ENCODE measurements around the gene DCAKD.
"Not testable (repeated sequence)": the region's sequence is repeated elsewhere in the genome, so short reads cannot be mapped to it uniquely, and the experiment has no call there.

Gene DCAKD

DNA sequence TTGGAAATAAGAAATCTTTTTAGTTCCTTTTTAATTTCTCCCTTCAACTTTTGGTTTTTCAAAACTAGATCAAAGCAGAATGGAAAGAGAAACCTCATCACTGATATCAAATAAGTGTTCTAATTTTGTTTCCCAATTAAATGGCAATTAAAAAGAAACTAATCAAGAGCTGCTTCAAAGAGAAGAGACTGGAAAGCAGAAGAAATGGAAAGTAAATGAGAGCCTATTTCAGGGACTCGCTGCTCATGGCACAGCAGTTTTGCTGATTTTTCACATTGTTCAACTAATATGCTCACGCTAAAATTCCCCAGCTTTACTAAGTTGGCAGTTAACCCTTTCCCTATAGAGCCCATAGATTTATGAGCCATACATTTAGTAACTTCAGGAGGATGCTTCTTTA, 16.2 kb upstream of the DCAKD start:
- Histone ChIP-seq H3K27ac (ENCODE audit: low read length) (no peak overlapping the region), H3K27me3 (ENCODE audit: control insufficient read depth, insufficient read depth, low read length) (no peaks in the 10 kb centered on the region), H3K9me3 (ENCODE audit: control insufficient read depth, insufficient read depth, low read length) (no peaks in the 10 kb centered on the region), H3K4me1 (ENCODE audit: control insufficient read depth, insufficient read depth, low read length) (no peaks in the 10 kb centered on the region), H3K4me3 (ENCODE audit: low read length) (no peak overlapping the region), H3K36me3 (ENCODE audit: control insufficient read depth, insufficient read depth, low read length) (no peaks in the 10 kb centered on the region)
- no CpG with 5 or more reads among the region's 2 CpGs for WGBS (ENCODE audit: insufficient coverage, insufficient read length)
- no peak for DNase-seq (ENCODE audit: low read depth, low spot score)

GRCh38 chr17:45063198-45063597, 11.8 kb upstream of the DCAKD start:
- WGBS (ENCODE audit: insufficient coverage, insufficient read length): no CpG with 5 or more reads among the region's 1 CpG

GRCh38 chr17:45061606-45062205, 10.3 kb upstream of the DCAKD start:
- WGBS (ENCODE audit: insufficient coverage, insufficient read length): no CpG with 5 or more reads among the region's 15 CpGs
- H3K36me3 ChIP-seq (ENCODE audit: control insufficient read depth, insufficient read depth, low read length): no peaks in the 10 kb centered on the region

More at GRCh38 chr17:45063198-45063597, 11.8 kb upstream of the DCAKD start:
- Histone ChIP-seq H3K36me3 (ENCODE audit: control insufficient read depth, insufficient read depth, low read length) (no peaks in the 10 kb centered on the region), H3K27me3 (ENCODE audit: control insufficient read depth, insufficient read depth, low read length) (no peaks in the 10 kb centered on the region), H3K4me3 (ENCODE audit: low read length) (no peak overlapping the region), H3K9me3 (ENCODE audit: control insufficient read depth, insufficient read depth, low read length) (no peaks in the 10 kb centered on the region), H3K4me1 (ENCODE audit: control insufficient read depth, insufficient read depth, low read length) (no peaks in the 10 kb centered on the region), H3K27ac (ENCODE audit: low read length) (no peak overlapping the region)
- no peak for DNase-seq (ENCODE audit: low read depth, low spot score)

GRCh38 chr17:45060797-45061605, 9.6 kb upstream of the DCAKD start, which contains the start of gene NMT1:
Gene NMT1, plus strand, starts transcription at chr17:45061317. Its CDS starts 13 bp downstream, at chr17:45061330.
- Histone ChIP-seq H3K27me3 (ENCODE audit: control insufficient read depth, insufficient read depth, low read length) (no peaks in the 10 kb centered on the region), H3K4me1 (ENCODE audit: control insufficient read depth, insufficient read depth, low read length) (no peaks in the 10 kb centered on the region), H3K9me3 (ENCODE audit: control insufficient read depth, insufficient read depth, low read length) (no peaks in the 10 kb centered on the region), H3K4me3 (ENCODE audit: low read length) (peak within 1 kb of the TSS; percentile 70), H3K27ac (ENCODE audit: low read length) (no peak within 1 kb of the TSS), H3K36me3 (ENCODE audit: control insufficient read depth, insufficient read depth, low read length) (no peaks in the 10 kb centered on the region)
- DNase-seq (ENCODE audit: low read depth, low spot score): peak; percentile 100
- WGBS (ENCODE audit: insufficient coverage, insufficient read length): no CpG with 5 or more reads among the region's 50 CpGs

More at GRCh38 chr17:45061606-45062205, 10.3 kb upstream of the DCAKD start:
- Histone ChIP-seq H3K27ac (ENCODE audit: low read length) (no peak overlapping the region), H3K9me3 (ENCODE audit: control insufficient read depth, insufficient read depth, low read length) (no peaks in the 10 kb centered on the region), H3K27me3 (ENCODE audit: control insufficient read depth, insufficient read depth, low read length) (no peaks in the 10 kb centered on the region), H3K4me3 (ENCODE audit: low read length) (peak overlapping the region; percentile 70; the same call in 1 of the 2 replicates), H3K4me1 (ENCODE audit: control insufficient read depth, insufficient read depth, low read length) (no peaks in the 10 kb centered on the region)
- DNase-seq (ENCODE audit: low read depth, low spot score): no peak

DNA sequence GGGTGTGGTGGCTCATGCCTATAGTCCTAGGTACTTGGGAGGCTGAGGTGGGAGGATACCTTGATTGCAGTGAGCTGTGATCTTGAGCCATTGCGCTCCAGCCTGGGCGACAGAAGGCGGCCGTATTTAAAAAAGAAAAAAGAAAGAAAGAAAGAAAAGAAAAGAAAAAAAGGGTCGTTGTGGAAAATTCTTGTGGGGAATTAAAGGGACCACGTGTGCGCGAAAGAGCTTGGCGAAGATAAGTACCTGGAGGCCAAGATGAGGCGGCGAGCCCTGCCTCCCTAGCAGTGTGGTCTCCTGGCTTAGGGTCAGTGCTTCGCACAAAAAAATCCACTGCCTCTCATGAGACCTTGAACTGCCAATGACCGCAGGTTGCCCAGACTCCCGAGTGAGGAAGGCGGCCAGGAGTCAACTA, 9.0 kb upstream of the DCAKD start:
- H3K27ac ChIP-seq (ENCODE audit: low read length): no peak overlapping the region
- no peaks in the 10 kb centered on the region for H3K36me3 ChIP-seq (ENCODE audit: control insufficient read depth, insufficient read depth, low read length)
- H3K27me3 ChIP-seq (ENCODE audit: control insufficient read depth, insufficient read depth, low read length): no peaks in the 10 kb centered on the region
- no peaks in the 10 kb centered on the region for H3K4me1 ChIP-seq (ENCODE audit: control insufficient read depth, insufficient read depth, low read length)
- no peaks in the 10 kb centered on the region for H3K9me3 ChIP-seq (ENCODE audit: control insufficient read depth, insufficient read depth, low read length)
- H3K4me3 ChIP-seq (ENCODE audit: low read length): peak overlapping the region; percentile 58; the same call in 1 of the 2 replicates
- no peak for DNase-seq (ENCODE audit: low read depth, low spot score)
- WGBS (ENCODE audit: insufficient coverage, insufficient read length): no CpG with 5 or more reads among the region's 15 CpGs

- Histone ChIP-seq H3K4me1 (ENCODE audit: control insufficient read depth, insufficient read depth, low read length) (no peaks in the 10 kb centered on the region), H3K9me3 (ENCODE audit: control insufficient read depth, insufficient read depth, low read length) (no peaks in the 10 kb centered on the region), H3K36me3 (ENCODE audit: control insufficient read depth, insufficient read depth, low read length) (no peaks in the 10 kb centered on the region), H3K4me3 (ENCODE audit: low read length) (peak overlapping the region; percentile 34; the same call in 1 of the 2 replicates), H3K27me3 (ENCODE audit: control insufficient read depth, insufficient read depth, low read length) (no peaks in the 10 kb centered on the region), H3K27ac (ENCODE audit: low read length) (no peak overlapping the region)
- WGBS (ENCODE audit: insufficient coverage, insufficient read length): no CpG with 5 or more reads among the region's 36 CpGs
- no peak for DNase-seq (ENCODE audit: low read depth, low spot score)
These were observed 780 bp upstream of the DCAKD start for GRCh38 chr17:45052052-45052772.

GRCh38 chr17:45051720-45052051, 254 bp upstream of the DCAKD start:
- not testable (repeated sequence) for H3K27me3 ChIP-seq (ENCODE audit: control insufficient read depth, insufficient read depth, low read length); DNase-seq (ENCODE audit: low read depth, low spot score); H3K9me3 ChIP-seq (ENCODE audit: control insufficient read depth, insufficient read depth, low read length); H3K4me1 ChIP-seq (ENCODE audit: control insufficient read depth, insufficient read depth, low read length); H3K36me3 ChIP-seq (ENCODE audit: control insufficient read depth, insufficient read depth, low read length); H3K27ac ChIP-seq (ENCODE audit: low read length)
- WGBS (ENCODE audit: insufficient coverage, insufficient read length): no CpG with 5 or more reads among the region's 54 CpGs
- H3K4me3 ChIP-seq (ENCODE audit: low read length): peak overlapping the region; percentile 34; the same call in 1 of the 2 replicates

GRCh38 chr17:45050481-45051059, 862 bp downstream of the DCAKD start:
- Histone ChIP-seq H3K27ac (ENCODE audit: low read length) (no peak overlapping the region), H3K4me1 (ENCODE audit: control insufficient read depth, insufficient read depth, low read length) (0 out of 2 replicates have a peak, but pooled peaks cover 1% of the 10 kb centered on the region), H3K36me3 (ENCODE audit: control insufficient read depth, insufficient read depth, low read length) (no peaks in the 10 kb centered on the region), H3K4me3 (ENCODE audit: low read length) (peak overlapping the region; percentile 97), H3K27me3 (ENCODE audit: control insufficient read depth, insufficient read depth, low read length) (no peaks in the 10 kb centered on the region), H3K9me3 (ENCODE audit: control insufficient read depth, insufficient read depth, low read length) (no peaks in the 10 kb centered on the region)
- WGBS (ENCODE audit: insufficient coverage, insufficient read length): no CpG with 5 or more reads among the region's 14 CpGs
- no peak for DNase-seq (ENCODE audit: low read depth, low spot score)

DNA sequence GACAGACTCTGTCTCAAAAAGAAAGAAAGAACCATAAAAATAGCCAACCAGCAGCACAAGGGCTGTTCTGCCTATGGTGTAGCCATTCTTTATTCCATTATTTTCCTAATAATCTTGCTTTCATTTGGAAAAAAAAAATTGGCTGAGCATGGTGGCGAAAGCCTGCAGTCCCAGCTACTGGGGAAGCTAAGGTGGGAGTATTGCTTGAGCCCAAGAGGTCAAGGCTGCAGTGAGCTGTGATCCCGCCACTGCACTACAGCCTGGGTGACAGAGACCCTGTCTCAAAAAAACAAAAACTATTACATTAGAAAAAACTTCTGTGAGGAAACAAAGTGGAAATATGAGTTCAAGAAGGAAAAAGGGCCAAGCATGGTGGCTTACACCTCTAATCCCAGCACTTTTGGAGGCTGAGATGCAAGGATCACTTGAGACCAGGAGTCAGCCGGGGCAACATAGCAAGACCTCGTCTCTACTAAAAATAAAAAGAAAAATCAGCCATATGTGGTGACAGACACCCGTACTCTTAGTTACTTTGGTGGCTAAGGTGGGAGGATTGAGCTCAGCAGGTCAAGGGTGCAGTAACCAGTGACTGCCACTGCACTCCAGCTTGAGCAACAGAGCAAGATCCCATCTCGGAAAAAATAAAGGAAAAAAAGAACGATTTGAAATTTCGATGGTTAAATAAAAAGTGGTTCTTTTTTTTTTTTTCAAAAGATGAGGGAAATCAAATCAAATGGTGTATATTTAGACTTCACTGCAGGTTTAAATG, 2.5 kb downstream of the DCAKD start:
- peaks cover 2% of the 10 kb centered on the region; the same call in 1 of the 2 replicates for H3K4me1 ChIP-seq (ENCODE audit: control insufficient read depth, insufficient read depth, low read length)
- H3K27me3 ChIP-seq (ENCODE audit: control insufficient read depth, insufficient read depth, low read length): no peaks in the 10 kb centered on the region
- no peaks in the 10 kb centered on the region for H3K9me3 ChIP-seq (ENCODE audit: control insufficient read depth, insufficient read depth, low read length)
- H3K27ac ChIP-seq (ENCODE audit: low read length): no peak overlapping the region
- H3K36me3 ChIP-seq (ENCODE audit: control insufficient read depth, insufficient read depth, low read length): no peaks in the 10 kb centered on the region
- 100% methylated on average over 2 of the region's 8 CpGs for WGBS (ENCODE audit: insufficient coverage, insufficient read length)
- DNase-seq (ENCODE audit: low read depth, low spot score): no peak
- H3K4me3 ChIP-seq (ENCODE audit: low read length): no peak overlapping the region
